IMR-90 (cell line): Measurements from ENCODE around the gene ATOSB.

Source experiments
- BHLHE40 ChIP-seq: fragments of 150-350 bp; IDR thresholded peaks from 2 replicates; pipeline ENCODE4 v1.6.1; 2016; ENCODE audit warnings: mild to moderate bottlenecking, low read depth, low read length
- CEBPB ChIP-seq: IDR thresholded peaks from 2 replicates; pipeline ENCODE4 v1.6.1; 2012; ENCODE audit warnings: low read depth, low read length, improper control_type of control experiment
- CHD1 ChIP-seq: IDR thresholded peaks from 2 replicates; pipeline ENCODE4 v1.6.1; 2012; ENCODE audit warnings: low read depth, low read length, improper control_type of control experiment
- CTCF ChIP-seq: conservative IDR thresholded peaks from 2 replicates; pipeline ENCODE4 v1.5.1; 2012; ENCODE audit warnings: mild to moderate bottlenecking, low read depth, low read length, improper control_type of control experiment
- ELK1 ChIP-seq: fragments of 150-350 bp; IDR thresholded peaks from 2 replicates; pipeline ENCODE4 v1.6.1; 2016; ENCODE audit warnings: low read depth, mild to moderate bottlenecking, low read length, moderate library complexity, borderline replicate concordance
- FOS ChIP-seq: fragments of 150-350 bp; IDR thresholded peaks from 2 replicates; pipeline ENCODE4 v1.6.1; 2016; ENCODE audit warnings: low read depth, low read length
- MAFK ChIP-seq: IDR thresholded peaks from 2 replicates; pipeline ENCODE4 v1.6.1; 2012; ENCODE audit warnings: low read depth, low read length, improper control_type of control experiment
- MAZ ChIP-seq: IDR thresholded peaks from 2 replicates; pipeline ENCODE4 v1.6.1; 2012; ENCODE audit warnings: low read depth, mild to moderate bottlenecking, low read length, improper control_type of control experiment, moderate library complexity, borderline replicate concordance
- POLR2A ChIP-seq: IDR thresholded peaks from 2 replicates; pipeline ENCODE4 v1.6.1; 2012; ENCODE audit warnings: mild to moderate bottlenecking, low read depth, low read length
- RAD21 ChIP-seq: IDR thresholded peaks from 2 replicates; pipeline ENCODE4 v1.6.1; 2012; ENCODE audit warnings: low read length, improper control_type of control experiment
- RFX5 ChIP-seq: IDR thresholded peaks from 2 replicates; pipeline ENCODE4 v1.8.0; 2012; ENCODE audit warnings: low read depth, mild to moderate bottlenecking, low read length, moderate library complexity
- SMC3 ChIP-seq: fragments of 150-350 bp; IDR thresholded peaks from 2 replicates; pipeline ENCODE4 v1.6.1; 2016; ENCODE audit warnings: low read depth, mild to moderate bottlenecking, antibody characterized with exemption, low read length, moderate library complexity
- USF2 ChIP-seq: fragments of 150-350 bp; IDR thresholded peaks from 2 replicates; pipeline ENCODE4 v1.6.1; 2017; ENCODE audit warnings: mild to moderate bottlenecking, antibody characterized with exemption, low read length, low read depth

GRCh38 chr9:35103660-35104191 lies 11.9 kb downstream of the ATOSB start:
- no peak for TF ChIP-seq CTCF
- TF ChIP-seq USF2, result no peak
- TF ChIP-seq RAD21, result no peak
- no peak for TF ChIP-seq CHD1
- TF ChIP-seq POLR2A, result no peak
- no peak for TF ChIP-seq CEBPB
- TF ChIP-seq ELK1, result no peak
- no peak for TF ChIP-seq MAZ
- no peak for TF ChIP-seq RFX5
- TF ChIP-seq FOS, result no peak
- TF ChIP-seq BHLHE40, result no peak
- TF ChIP-seq SMC3, result no peak
- no peak for TF ChIP-seq MAFK
